ENCODE results near the gene MEF2D.

DNA sequence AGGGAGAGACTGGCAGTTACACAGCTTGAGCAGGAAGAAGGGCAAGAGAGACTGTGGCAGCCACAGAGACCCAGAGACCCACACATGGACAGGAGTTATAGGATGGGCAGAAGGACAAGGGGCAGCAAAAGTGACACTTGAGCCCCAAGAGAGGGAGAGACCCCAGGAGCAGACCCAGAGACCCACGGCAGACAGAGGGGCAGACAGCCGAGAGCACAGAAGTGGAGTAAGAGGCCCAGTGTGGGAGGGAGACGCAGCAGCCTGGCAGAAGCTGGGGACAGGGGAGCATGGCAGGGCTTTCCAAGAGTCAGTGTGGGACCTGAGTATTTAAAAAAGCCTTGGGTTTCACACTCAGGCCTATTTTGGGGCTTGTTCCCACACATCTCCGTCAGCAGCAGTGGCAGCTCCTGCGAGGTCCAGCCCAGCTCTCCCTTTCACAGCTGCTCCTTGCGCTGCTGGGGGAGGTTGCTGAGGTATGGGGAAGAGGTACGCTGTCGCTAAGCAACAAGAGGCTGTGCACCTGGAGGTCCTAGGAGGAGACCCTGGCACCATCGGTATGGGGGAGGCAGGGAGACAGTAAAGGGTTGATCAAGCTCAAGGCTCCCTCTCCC, 9.0 kb upstream of the MEF2D start:
- TF ChIP-seq POLR2A (IDR thresholded peaks at IDR 0.05; ENCODE audit: low read length) (no peak), GATA1 (IDR thresholded peaks at IDR 0.05; ENCODE audit: low read depth, low read length) (no peak)
